ENCODE measurements around the gene CRYBA1.

DNA sequence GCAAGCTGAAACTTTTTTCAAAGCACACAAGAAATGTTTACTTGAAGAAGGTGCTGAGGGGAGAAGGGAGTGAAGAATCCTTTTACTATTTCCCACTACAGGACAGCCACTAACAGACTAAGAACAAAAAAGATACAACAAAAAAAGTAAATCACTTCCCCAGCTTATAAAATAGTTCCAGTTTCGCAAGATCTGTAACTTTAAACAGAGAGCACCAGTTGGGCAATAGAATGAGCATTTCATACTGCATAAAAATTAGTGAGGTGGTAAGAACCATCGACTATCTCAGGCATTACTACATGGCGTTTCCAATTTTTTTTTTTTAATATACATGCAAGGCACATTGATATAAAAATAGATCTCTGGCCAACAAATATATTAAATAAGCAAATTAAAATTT is 11.1 kb downstream of the CRYBA1 start:
- TF ChIP-seq, protein P1, sequence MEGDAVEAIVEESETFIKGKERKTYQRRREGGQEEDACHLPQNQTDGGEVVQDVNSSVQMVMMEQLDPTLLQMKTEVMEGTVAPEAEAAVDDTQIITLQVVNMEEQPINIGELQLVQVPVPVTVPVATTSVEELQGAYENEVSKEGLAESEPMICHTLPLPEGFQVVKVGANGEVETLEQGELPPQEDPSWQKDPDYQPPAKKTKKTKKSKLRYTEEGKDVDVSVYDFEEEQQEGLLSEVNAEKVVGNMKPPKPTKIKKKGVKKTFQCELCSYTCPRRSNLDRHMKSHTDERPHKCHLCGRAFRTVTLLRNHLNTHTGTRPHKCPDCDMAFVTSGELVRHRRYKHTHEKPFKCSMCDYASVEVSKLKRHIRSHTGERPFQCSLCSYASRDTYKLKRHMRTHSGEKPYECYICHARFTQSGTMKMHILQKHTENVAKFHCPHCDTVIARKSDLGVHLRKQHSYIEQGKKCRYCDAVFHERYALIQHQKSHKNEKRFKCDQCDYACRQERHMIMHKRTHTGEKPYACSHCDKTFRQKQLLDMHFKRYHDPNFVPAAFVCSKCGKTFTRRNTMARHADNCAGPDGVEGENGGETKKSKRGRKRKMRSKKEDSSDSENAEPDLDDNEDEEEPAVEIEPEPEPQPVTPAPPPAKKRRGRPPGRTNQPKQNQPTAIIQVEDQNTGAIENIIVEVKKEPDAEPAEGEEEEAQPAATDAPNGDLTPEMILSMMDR (IDR thresholded peaks at IDR 0.05) = no peak
- TF ChIP-seq POLR2A (IDR thresholded peaks at IDR 0.05) = no peak

Data from lower leg skin (tissue), 3 donors.